ENCODE results near the gene GLDN.

GRCh38 chr15:51353976-51354375, 12.5 kb downstream of the GLDN start:
- TF ChIP-seq, protein P1, sequence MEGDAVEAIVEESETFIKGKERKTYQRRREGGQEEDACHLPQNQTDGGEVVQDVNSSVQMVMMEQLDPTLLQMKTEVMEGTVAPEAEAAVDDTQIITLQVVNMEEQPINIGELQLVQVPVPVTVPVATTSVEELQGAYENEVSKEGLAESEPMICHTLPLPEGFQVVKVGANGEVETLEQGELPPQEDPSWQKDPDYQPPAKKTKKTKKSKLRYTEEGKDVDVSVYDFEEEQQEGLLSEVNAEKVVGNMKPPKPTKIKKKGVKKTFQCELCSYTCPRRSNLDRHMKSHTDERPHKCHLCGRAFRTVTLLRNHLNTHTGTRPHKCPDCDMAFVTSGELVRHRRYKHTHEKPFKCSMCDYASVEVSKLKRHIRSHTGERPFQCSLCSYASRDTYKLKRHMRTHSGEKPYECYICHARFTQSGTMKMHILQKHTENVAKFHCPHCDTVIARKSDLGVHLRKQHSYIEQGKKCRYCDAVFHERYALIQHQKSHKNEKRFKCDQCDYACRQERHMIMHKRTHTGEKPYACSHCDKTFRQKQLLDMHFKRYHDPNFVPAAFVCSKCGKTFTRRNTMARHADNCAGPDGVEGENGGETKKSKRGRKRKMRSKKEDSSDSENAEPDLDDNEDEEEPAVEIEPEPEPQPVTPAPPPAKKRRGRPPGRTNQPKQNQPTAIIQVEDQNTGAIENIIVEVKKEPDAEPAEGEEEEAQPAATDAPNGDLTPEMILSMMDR (IDR thresholded peaks at IDR 0.05) = no peak
- TF ChIP-seq RAD21 (conservative IDR thresholded peaks at IDR 0.05 in 1 of 2, IDR thresholded peaks at IDR 0.05 in 1 of 2) (no peak), POLR2A (IDR thresholded peaks at IDR 0.05; ENCODE audit: low read length) (no peak)
